DMS 273 (cell line): ENCODE data around the gene SNTG2.
"Not testable (repeated sequence)": the region's sequence is repeated elsewhere in the genome, so short reads cannot be mapped to it uniquely, and the experiment has no call there.

ENCODE experiments used
- DNase-seq: peaks from one replicate; lab custom pipeline; 2025; ENCODE audit not compliant: unreplicated experiment; lab: John Stamatoyannopoulos, UW

SNTG2 gene

GRCh38 chr2:950080-950966 lies at the start of gene SNTG2:
Gene SNTG2 (plus strand): TSS chr2:950849. CDS start chr2:950997, 148 bp downstream.
- DNase-seq: peak; percentile 66

GRCh38 chr2:902584-902983 lies 48.1 kb upstream of the SNTG2 start:
- DNase-seq: no peak

- DNase-seq: no peak
Measured at GRCh38 chr2:903223-903900, 47.3 kb upstream of the SNTG2 start.

GRCh38 chr2:904246-905024 lies 46.2 kb upstream of the SNTG2 start:
- DNase-seq: no peak

- no peak for DNase-seq
Measured at GRCh38 chr2:905091-905832, 45.4 kb upstream of the SNTG2 start.

- DNase-seq: no peak
Measured at GRCh38 chr2:905833-906140, 44.9 kb upstream of the SNTG2 start.

GRCh38 chr2:907706-908105 lies 42.9 kb upstream of the SNTG2 start:
- DNase-seq: no peak

GRCh38 chr2:908568-908967 lies 42.1 kb upstream of the SNTG2 start:
- no peak for DNase-seq

GRCh38 chr2:909764-910379 lies 40.8 kb upstream of the SNTG2 start:
- DNase-seq: not testable (repeated sequence)

- DNase-seq: no peak
Measured at GRCh38 chr2:910698-911097, 40.0 kb upstream of the SNTG2 start.

- DNase-seq: no peak
Measured at GRCh38 chr2:915979-916378, 34.7 kb upstream of the SNTG2 start.

GRCh38 chr2:916935-917334 lies 33.7 kb upstream of the SNTG2 start:
- no peak for DNase-seq

GRCh38 chr2:919672-920071 lies 31.0 kb upstream of the SNTG2 start:
- DNase-seq: no peak

- no peak for DNase-seq
Measured at GRCh38 chr2:920573-920972, 30.1 kb upstream of the SNTG2 start.

GRCh38 chr2:920999-921398 lies 29.6 kb upstream of the SNTG2 start:
- no peak for DNase-seq

- no peak for DNase-seq
Measured at GRCh38 chr2:922185-922584, 28.5 kb upstream of the SNTG2 start.

GRCh38 chr2:923832-924601 lies 26.6 kb upstream of the SNTG2 start:
- no peak for DNase-seq

- DNase-seq: no peak
Measured at GRCh38 chr2:924701-925100, 25.9 kb upstream of the SNTG2 start.

GRCh38 chr2:925309-925708 lies 25.3 kb upstream of the SNTG2 start:
- no peak for DNase-seq

GRCh38 chr2:925711-926110 lies 24.9 kb upstream of the SNTG2 start:
- DNase-seq: no peak
